ENCODE data around the gene TNFSF9.
A peak's percentile ranks its signal among the peaks of the same experiment; 100 is the strongest.
"Not testable (repeated sequence)": the region's sequence is repeated elsewhere in the genome, so short reads cannot be mapped to it uniquely, and the experiment has no call there.

TNFSF9 gene

DNA sequence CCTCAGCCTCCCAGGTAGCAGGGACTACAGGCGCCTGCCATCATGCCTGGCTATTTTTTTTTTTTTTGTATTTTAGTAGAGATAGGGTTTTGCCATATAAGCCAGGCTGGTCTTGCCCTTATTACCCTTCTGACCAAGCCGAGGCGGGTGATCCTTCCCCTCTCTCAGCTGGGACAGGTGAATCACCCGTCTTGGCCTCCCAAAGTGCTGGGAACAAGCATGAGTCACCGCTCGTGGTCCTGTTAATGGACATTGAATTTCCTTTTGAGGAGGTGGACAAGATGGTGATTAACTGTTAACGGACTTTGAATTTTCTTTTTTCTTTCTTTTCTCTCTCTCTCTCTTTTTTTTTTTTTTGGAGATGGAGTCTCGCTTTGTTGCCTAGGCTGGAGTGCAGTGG is 49.5 kb downstream of the TNFSF9 start:
- TF ChIP-seq PPARA (CRISPR knock-in tag; IDR thresholded peaks at IDR 0.05; ENCODE audit: borderline replicate concordance) (no peak), SNAI2 (CRISPR knock-in tag; IDR thresholded peaks at IDR 0.05) (no peak), ISL1 (CRISPR knock-in tag; IDR thresholded peaks at IDR 0.05) (no peak)
- TF ChIP-seq, protein P1, sequence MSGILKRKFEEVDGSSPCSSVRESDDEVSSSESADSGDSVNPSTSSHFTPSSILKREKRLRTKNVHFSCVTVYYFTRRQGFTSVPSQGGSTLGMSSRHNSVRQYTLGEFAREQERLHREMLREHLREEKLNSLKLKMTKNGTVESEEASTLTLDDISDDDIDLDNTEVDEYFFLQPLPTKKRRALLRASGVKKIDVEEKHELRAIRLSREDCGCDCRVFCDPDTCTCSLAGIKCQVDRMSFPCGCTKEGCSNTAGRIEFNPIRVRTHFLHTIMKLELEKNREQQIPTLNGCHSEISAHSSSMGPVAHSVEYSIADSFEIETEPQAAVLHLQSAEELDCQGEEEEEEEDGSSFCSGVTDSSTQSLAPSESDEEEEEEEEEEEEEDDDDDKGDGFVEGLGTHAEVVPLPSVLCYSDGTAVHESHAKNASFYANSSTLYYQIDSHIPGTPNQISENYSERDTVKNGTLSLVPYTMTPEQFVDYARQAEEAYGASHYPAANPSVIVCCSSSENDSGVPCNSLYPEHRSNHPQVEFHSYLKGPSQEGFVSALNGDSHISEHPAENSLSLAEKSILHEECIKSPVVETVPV (CRISPR knock-in tag; IDR thresholded peaks at IDR 0.05), result no peak
- ATAC-seq, result peak; percentile 31; the same call in 1 of the 3 replicates

DNA sequence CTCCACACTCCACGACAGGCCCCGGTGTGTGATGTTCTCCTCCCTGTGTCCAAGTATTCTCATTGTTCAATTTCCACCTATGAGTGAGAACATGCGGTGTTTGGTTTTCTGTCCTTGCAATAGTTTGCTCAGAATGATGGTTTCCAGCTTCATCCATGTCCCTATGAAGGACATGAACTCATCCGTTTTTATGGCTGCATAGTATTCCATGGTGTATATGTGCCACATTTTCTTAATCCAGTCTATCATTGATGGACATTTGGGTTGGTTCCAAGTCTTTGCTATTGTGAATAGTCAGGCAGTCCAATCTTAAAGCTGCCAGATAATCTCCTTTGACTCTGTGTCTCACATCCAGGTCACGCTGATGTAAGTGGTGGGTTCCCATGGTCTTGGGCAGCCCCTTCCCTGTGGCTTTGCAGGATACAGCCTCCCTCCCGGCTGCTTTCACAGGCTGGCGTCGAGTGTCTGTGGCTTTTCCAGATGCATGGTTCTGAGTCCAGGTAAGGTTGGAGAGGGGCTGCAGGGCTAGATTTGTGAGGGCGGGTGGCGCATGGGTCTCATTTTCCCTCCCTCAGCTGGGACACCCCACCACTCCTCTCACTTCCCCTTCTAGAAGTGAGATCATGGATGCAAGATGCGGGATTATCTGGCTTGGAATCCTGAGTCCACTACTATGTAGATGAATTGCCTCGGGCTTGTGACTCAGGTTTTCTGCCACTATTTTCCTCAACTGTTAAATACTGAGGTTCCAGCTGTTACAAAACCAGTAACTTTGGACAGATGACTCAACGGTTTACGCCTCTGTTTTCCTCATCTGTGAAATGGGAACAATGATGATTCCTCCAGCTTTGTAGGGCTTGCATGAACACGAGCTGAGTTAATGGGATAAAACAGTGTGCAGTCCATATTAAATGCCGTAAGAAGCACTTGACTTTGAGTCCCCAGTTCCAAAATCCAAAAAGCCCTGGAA is 52.0 kb downstream of the TNFSF9 start:
- not testable (repeated sequence) for ATAC-seq
